ENCODE measurements around the gene SMPDL3A.

DNA sequence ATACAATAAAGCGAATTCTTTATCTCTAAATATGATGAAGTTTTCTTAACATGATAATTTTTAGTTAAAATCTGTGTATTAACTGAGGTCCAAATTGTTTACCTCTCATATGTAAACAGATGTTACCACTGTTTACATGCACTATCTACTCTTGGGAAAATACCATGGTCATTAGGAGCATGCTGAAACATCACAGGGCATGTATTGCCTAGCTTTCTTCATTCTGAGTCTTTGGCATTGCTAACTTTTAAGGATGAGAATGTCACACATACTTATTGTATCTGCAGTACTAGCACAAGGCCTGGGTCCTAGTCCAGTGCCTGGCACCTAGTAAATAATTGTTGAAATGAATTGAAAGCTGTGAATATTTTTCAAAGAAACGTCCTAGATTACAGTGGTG, 20.6 kb downstream of the SMPDL3A start:
- TF ChIP-seq, protein P1, sequence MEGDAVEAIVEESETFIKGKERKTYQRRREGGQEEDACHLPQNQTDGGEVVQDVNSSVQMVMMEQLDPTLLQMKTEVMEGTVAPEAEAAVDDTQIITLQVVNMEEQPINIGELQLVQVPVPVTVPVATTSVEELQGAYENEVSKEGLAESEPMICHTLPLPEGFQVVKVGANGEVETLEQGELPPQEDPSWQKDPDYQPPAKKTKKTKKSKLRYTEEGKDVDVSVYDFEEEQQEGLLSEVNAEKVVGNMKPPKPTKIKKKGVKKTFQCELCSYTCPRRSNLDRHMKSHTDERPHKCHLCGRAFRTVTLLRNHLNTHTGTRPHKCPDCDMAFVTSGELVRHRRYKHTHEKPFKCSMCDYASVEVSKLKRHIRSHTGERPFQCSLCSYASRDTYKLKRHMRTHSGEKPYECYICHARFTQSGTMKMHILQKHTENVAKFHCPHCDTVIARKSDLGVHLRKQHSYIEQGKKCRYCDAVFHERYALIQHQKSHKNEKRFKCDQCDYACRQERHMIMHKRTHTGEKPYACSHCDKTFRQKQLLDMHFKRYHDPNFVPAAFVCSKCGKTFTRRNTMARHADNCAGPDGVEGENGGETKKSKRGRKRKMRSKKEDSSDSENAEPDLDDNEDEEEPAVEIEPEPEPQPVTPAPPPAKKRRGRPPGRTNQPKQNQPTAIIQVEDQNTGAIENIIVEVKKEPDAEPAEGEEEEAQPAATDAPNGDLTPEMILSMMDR (IDR thresholded peaks at IDR 0.05; ENCODE audit: borderline replicate concordance, extremely low read depth, low read length, poor library complexity, severe bottlenecking) = no peak
- TF ChIP-seq EZH2 (IDR thresholded peaks at IDR 0.05; ENCODE audit: borderline replicate concordance, low read depth, low read length, severe bottlenecking) = no peak

Data from DND-41 (cell line).